ENCODE data around the gene AFF2.

The AFF2 gene

DNA sequence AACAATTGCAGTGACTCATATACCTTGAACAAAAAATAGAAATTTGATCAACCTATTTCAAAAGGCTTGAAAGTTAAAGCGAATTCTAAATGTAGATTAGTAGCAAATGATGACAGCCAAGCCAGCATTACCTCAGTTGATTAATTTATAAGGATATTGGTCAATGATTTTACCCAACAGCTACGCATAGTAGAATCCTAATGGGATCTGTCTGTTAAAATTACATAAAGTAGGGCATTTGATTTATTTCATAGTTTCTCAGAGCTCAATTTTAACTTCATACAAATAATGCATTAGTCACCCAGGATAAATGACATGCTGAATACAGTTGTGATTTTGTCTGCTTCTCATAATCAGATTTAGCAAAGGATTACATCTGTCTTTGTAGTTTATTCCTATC lies 12.0 kb downstream of the AFF2 start:
- H3K27me3 ChIP-seq (ENCODE audit: control insufficient read depth, insufficient read depth, low read length) = no peaks in the 10 kb centered on the region
- H3K4me1 ChIP-seq = no peaks in the 10 kb centered on the region
- no peak overlapping the region for H3K4me2 ChIP-seq (ENCODE audit: low read length)
- no peak overlapping the region for H3K9ac ChIP-seq
- H3K27ac ChIP-seq = no peak overlapping the region
- no peaks in the 10 kb centered on the region for H3K9me3 ChIP-seq (ENCODE audit: control insufficient read depth, low read length)
- H2AFZ ChIP-seq = no peak overlapping the region
- no peaks in the 10 kb centered on the region for H3K79me2 ChIP-seq
- no peaks in the 10 kb centered on the region for H3K36me3 ChIP-seq (ENCODE audit: control insufficient read depth, insufficient read depth, low read length)
- no peak overlapping the region for H3K4me3 ChIP-seq (ENCODE audit: low read depth, low read length)
- TF ChIP-seq, protein P1, sequence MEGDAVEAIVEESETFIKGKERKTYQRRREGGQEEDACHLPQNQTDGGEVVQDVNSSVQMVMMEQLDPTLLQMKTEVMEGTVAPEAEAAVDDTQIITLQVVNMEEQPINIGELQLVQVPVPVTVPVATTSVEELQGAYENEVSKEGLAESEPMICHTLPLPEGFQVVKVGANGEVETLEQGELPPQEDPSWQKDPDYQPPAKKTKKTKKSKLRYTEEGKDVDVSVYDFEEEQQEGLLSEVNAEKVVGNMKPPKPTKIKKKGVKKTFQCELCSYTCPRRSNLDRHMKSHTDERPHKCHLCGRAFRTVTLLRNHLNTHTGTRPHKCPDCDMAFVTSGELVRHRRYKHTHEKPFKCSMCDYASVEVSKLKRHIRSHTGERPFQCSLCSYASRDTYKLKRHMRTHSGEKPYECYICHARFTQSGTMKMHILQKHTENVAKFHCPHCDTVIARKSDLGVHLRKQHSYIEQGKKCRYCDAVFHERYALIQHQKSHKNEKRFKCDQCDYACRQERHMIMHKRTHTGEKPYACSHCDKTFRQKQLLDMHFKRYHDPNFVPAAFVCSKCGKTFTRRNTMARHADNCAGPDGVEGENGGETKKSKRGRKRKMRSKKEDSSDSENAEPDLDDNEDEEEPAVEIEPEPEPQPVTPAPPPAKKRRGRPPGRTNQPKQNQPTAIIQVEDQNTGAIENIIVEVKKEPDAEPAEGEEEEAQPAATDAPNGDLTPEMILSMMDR (IDR thresholded peaks at IDR 0.05) = no peak

DNA sequence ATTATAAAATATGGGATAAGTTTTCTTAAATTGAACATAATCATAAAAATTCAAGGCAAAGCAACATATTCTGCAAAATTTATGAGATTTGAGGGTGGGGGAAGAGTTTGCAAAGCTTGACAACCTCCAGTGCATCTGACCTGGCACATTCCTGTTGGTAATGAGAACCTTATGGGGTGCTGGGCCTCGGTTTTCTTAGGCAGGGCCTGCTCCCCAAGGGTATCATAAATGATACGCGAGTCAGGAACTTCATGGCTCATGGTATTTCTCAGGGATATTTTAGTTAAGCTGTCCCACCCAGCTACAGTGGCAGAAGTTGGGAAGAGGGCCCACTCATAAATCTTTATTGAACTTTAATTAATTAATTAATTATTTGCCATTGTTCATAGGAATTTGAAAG lies 13.2 kb downstream of the AFF2 start:
- Histone ChIP-seq H3K36me3 (ENCODE audit: control insufficient read depth, insufficient read depth, low read length) (no peaks in the 10 kb centered on the region), H2AFZ (no peak overlapping the region), H3K4me3 (ENCODE audit: low read depth, low read length) (no peak overlapping the region), H3K4me2 (ENCODE audit: low read length) (no peak overlapping the region), H3K79me2 (no peaks in the 10 kb centered on the region), H3K9ac (no peak overlapping the region), H3K9me3 (ENCODE audit: control insufficient read depth, low read length) (no peaks in the 10 kb centered on the region), H3K27me3 (ENCODE audit: control insufficient read depth, insufficient read depth, low read length) (no peaks in the 10 kb centered on the region), H3K4me1 (no peaks in the 10 kb centered on the region), H3K27ac (no peak overlapping the region)
- TF ChIP-seq, protein P1 (IDR thresholded peaks at IDR 0.05) = no peak

DNA sequence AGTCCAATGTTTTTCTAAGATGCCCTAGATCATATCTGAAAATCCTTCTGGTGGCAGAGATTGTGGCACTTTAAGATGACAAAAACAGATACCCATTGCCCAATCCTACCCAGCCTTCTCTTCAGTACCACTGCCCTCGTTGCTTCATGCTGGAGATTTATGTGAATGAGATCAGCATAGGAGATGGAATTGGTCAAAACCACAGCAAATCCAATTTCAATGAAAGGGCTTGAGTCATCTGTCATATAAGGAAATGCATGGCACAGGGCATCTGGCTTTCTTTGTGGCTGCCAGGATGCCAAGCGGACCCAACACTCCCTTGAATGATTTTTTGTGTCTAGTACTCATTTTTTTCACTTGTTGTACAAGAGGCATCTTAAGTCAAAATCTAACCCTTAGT lies 16.8 kb downstream of the AFF2 start:
- Histone ChIP-seq H3K9ac (no peak overlapping the region), H3K27me3 (ENCODE audit: control insufficient read depth, insufficient read depth, low read length) (no peaks in the 10 kb centered on the region), H3K79me2 (no peaks in the 10 kb centered on the region), H3K36me3 (ENCODE audit: control insufficient read depth, insufficient read depth, low read length) (no peaks in the 10 kb centered on the region), H2AFZ (no peak overlapping the region), H3K27ac (no peak overlapping the region), H3K4me3 (ENCODE audit: low read depth, low read length) (no peak overlapping the region), H3K4me2 (ENCODE audit: low read length) (no peak overlapping the region), H3K4me1 (no peaks in the 10 kb centered on the region), H3K9me3 (ENCODE audit: control insufficient read depth, low read length) (no peaks in the 10 kb centered on the region)
- TF ChIP-seq, protein P1 (IDR thresholded peaks at IDR 0.05) = no peak

DNA sequence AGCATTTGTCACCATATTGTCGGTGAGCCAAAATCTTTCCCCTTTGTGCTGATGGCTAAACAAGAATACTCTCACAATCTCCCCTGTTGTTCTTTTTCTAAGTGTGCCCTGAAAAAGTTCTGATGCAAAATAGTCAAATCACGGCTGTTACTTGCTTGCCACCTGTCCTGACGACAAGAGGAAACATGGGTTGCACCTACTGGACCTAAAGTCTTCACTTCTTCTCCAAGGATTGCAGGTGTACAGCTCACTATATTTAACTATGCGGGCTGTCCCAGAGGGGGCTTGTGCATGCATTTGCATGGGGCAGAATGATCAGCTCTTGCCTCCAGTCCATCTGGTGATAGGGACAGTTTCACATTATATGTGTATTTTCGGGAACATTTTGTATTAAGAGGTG lies 21.6 kb downstream of the AFF2 start:
- no peaks in the 10 kb centered on the region for H3K79me2 ChIP-seq
- no peak overlapping the region for H3K4me3 ChIP-seq (ENCODE audit: low read depth, low read length)
- no peaks in the 10 kb centered on the region for H3K27me3 ChIP-seq (ENCODE audit: control insufficient read depth, insufficient read depth, low read length)
- TF ChIP-seq, protein P1 (IDR thresholded peaks at IDR 0.05) = no peak
- H3K9ac ChIP-seq = no peak overlapping the region
- no peak overlapping the region for H3K27ac ChIP-seq
- no peaks in the 10 kb centered on the region for H3K36me3 ChIP-seq (ENCODE audit: control insufficient read depth, insufficient read depth, low read length)
- H3K4me1 ChIP-seq = no peaks in the 10 kb centered on the region
- H2AFZ ChIP-seq = no peak overlapping the region
- no peak overlapping the region for H3K4me2 ChIP-seq (ENCODE audit: low read length)
- no peaks in the 10 kb centered on the region for H3K9me3 ChIP-seq (ENCODE audit: control insufficient read depth, low read length)

DNA sequence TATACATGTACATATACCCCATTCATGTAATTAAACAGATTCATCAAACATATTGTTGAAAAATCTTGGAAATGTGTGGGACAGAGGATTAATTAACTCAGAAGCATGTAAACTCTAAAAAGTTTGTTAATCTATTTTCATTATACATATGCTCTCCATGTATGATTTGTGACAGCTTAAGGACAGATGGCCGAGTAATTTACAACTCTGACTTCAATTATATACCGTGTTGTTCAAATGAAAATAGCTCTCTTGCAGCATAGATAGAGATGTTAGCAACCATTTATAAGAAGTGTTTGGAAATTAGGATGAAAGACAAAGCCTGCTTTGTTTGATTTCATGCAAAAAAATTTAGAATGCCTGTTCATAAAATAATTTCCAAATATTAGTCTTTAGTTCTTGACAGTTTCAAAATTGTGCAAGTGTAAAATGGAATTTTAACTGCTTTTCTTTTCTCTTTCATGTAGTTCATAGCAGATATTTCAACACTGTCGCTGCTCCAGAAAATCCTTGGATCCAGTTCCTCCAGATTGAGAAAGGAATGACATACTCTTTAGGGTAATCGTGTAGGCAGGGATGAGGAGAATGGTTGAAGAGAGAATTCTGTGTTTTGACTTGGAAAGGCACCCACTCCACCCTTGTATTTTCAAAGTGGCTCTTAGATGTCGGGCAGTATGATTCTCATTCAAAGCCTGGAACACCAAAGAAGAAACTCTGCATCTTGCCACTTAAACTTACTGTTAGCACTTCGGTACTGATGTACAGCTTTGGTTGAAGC lies 23.1 kb downstream of the AFF2 start:
- Histone ChIP-seq H3K79me2 (no peaks in the 10 kb centered on the region), H2AFZ (no peak overlapping the region), H3K27ac (no peak overlapping the region), H3K36me3 (ENCODE audit: control insufficient read depth, insufficient read depth, low read length) (no peaks in the 10 kb centered on the region), H3K9ac (no peak overlapping the region), H3K9me3 (ENCODE audit: control insufficient read depth, low read length) (no peaks in the 10 kb centered on the region), H3K27me3 (ENCODE audit: control insufficient read depth, insufficient read depth, low read length) (no peaks in the 10 kb centered on the region), H3K4me2 (ENCODE audit: low read length) (no peak overlapping the region), H3K4me1 (no peaks in the 10 kb centered on the region), H3K4me3 (ENCODE audit: low read depth, low read length) (no peak overlapping the region)
- TF ChIP-seq, protein P1 (IDR thresholded peaks at IDR 0.05) = no peak
